CD14-positive monocyte (primary cell): ENCODE data around the gene ZNF385D. TPM values are rescaled to one million over a fixed set of nuclear protein-coding genes. Genes with fewer than 3 reads are reported as not detected.

Source experiments
- DNase-seq, 3 donors: peaks; one replicate each; pipeline ENCODE4 v3.0.0-alpha.2; 2011 to 2022
- H2AFZ ChIP-seq: 2 replicates; pipeline ENCODE4 v1.6.0; 2012; ENCODE audit warnings: mild to moderate bottlenecking, low read depth, low read length, inconsistent platforms; ENCODE audit not compliant: insufficient read depth, poor library complexity, severe bottlenecking
- H3K27ac ChIP-seq, 2 donors: 1 replicate in 1 of 2; 2 replicates in 1 of 2; pipeline ENCODE4 v1.5.1; 2012 to 2013; ENCODE audit warnings: low read length in 2 of 2, control low read depth in 1 of 2, inconsistent platforms in 1 of 2, low read depth in 1 of 2, mild to moderate bottlenecking in 1 of 2
- H3K27me3 ChIP-seq, 2 donors: one replicate each; pipeline versions ENCODE4 v1.6.0 to v1.6.1; 2011 to 2013; ENCODE audit warnings: low read length in 2 of 2; ENCODE audit not compliant: control insufficient read depth in 2 of 2, insufficient read depth in 2 of 2
- H3K36me3 ChIP-seq, 2 donors: replicated peaks in 1 of 2; 1 replicate in 1 of 2; 2 replicates in 1 of 2; pipeline versions ENCODE4 v1.5.1 to v1.6.1; 2012 to 2013; ENCODE audit warnings: low read length in 2 of 2, control low read depth in 1 of 2, inconsistent platforms in 1 of 2, mild to moderate bottlenecking in 1 of 2; ENCODE audit not compliant: insufficient read depth in 2 of 2, control insufficient read depth in 1 of 2
- H3K4me1 ChIP-seq, 2 donors: 1 replicate in 1 of 2; 2 replicates in 1 of 2; pipeline versions ENCODE4 v1.5.1 to v1.6.1; 2012 to 2013; ENCODE audit warnings: low read length in 2 of 2, control low read depth in 1 of 2, inconsistent platforms in 1 of 2, mild to moderate bottlenecking in 1 of 2, moderate library complexity in 1 of 2; ENCODE audit not compliant: insufficient read depth in 2 of 2, control insufficient read depth in 1 of 2
- H3K4me2 ChIP-seq: replicated peaks from 2 replicates; pipeline ENCODE3; 2012; ENCODE audit warnings: low read length, moderate library complexity, mild to moderate bottlenecking; ENCODE audit not compliant: poor library complexity, severe bottlenecking; ENCODE audit errors: extremely low read depth
- H3K4me3 ChIP-seq, 3 experiments: fragments of 200-600 bp in 1 of 3; sonication (generic) in 1 of 3; replicated peaks in 1 of 3; 1 replicate in 2 of 3; 2 replicates in 1 of 3; pipeline ENCODE4 v1.5.1; 2011 to 2013; ENCODE audit warnings: low read length in 3 of 3, mild to moderate bottlenecking in 3 of 3, control low read depth in 2 of 3, low read depth in 2 of 3, inconsistent platforms in 1 of 3, moderate library complexity in 1 of 3
- H3K79me2 ChIP-seq: 2 replicates; pipeline ENCODE4 v1.6.0; 2012; ENCODE audit warnings: mild to moderate bottlenecking, control low read depth, inconsistent platforms, low read length, moderate library complexity; ENCODE audit not compliant: insufficient read depth
- H3K9ac ChIP-seq: 2 replicates; pipeline ENCODE4 v1.6.0; 2017; ENCODE audit warnings: low read length, mild to moderate bottlenecking; ENCODE audit not compliant: insufficient read depth, poor library complexity, severe bottlenecking
- H3K9me3 ChIP-seq, 2 donors: replicated peaks in 1 of 2; 1 replicate in 1 of 2; 2 replicates in 1 of 2; pipeline versions ENCODE4 v1.5.1 to v1.6.1; 2012 to 2013; ENCODE audit warnings: low read length in 2 of 2, control low read depth in 1 of 2; ENCODE audit not compliant: control insufficient read depth in 1 of 2, insufficient read depth in 1 of 2
- H4K20me1 ChIP-seq: 2 replicates; pipeline ENCODE4 v1.6.0; 2012; ENCODE audit warnings: mild to moderate bottlenecking, low read length, control low read depth, moderate library complexity; ENCODE audit not compliant: insufficient read depth
- H3K27ac Mint-ChIP-seq, 7 donors: one replicate each; pipeline ENCODE4 v1.8.0; 2020; ENCODE audit warnings: mild to moderate bottlenecking in 7 of 7, mixed read lengths in 7 of 7, moderate library complexity in 6 of 7, inconsistent platforms in 2 of 7
- H3K27me3 Mint-ChIP-seq, 3 donors: one replicate each; pipeline ENCODE4 v1.8.0; 2021 to 2022; ENCODE audit warnings: low read depth in 3 of 3, mild to moderate bottlenecking in 3 of 3, mixed read lengths in 3 of 3, moderate library complexity in 3 of 3, inconsistent platforms in 1 of 3
- H3K36me3 Mint-ChIP-seq, 2 donors: one replicate each; pipeline ENCODE4 v1.8.0; 2020; ENCODE audit warnings: mixed read lengths in 2 of 2, inconsistent platforms in 1 of 2, mild to moderate bottlenecking in 1 of 2
- H3K4me1 Mint-ChIP-seq: one replicate; pipeline ENCODE4 v1.8.0; 2020; ENCODE audit warnings: mild to moderate bottlenecking, mixed read lengths
- H3K4me3 Mint-ChIP-seq, 2 donors: one replicate each; pipeline ENCODE4 v1.8.0; 2020; ENCODE audit warnings: mild to moderate bottlenecking in 2 of 2, mixed read lengths in 2 of 2, moderate library complexity in 1 of 2
- H3K9me3 Mint-ChIP-seq, 7 donors: one replicate each; pipeline ENCODE4 v1.8.0; 2020 to 2022; ENCODE audit warnings: mixed read lengths in 7 of 7, mild to moderate bottlenecking in 6 of 7, moderate library complexity in 6 of 7, inconsistent platforms in 2 of 7
- CTCF ChIP-seq: fragments of 200-600 bp; IDR thresholded peaks from one replicate; pipeline ENCODE4 v1.8.0; 2022; ENCODE audit warnings: antibody characterized with exemption, mild to moderate bottlenecking
- WGBS: methylation state at CpG from one replicate; pipeline ENCODE4 v1.1.5; 2013; ENCODE audit warnings: missing lambda C conversion rate; ENCODE audit not compliant: insufficient coverage; 5-methylcytosine and 5-hydroxymethylcytosine counted together
- intact Hi-C, 2 donors: fragments of 100-400 bp; cut with micrococcal nuclease; formaldehyde crosslinking; loops; one replicate each; pipeline versions ENCODE4 v1.15.0 to v1.15.1; 2023
- polyA plus RNA-seq, 3 donors: library from polyadenylated mRNA; depleted of rRNA in 1 of 3; unstranded in 2 of 3; stranded (reverse) in 1 of 3; fragments of 300-500 nt in 2 of 3; fragments of >200 nt in 1 of 3; fragmentation: Illumina TruSeq in 2 of 3; gene quantifications; 1 replicate in 2 of 3; 2 replicates in 1 of 3; pipeline ENCODE4 v1.2.3, GENCODE V29; 2012 to 2021

Gene ZNF385D
- polyA plus RNA-seq, 3 donors, result not detected

GRCh38 chr3:21531909-21532308, 219.1 kb downstream of the ZNF385D start:
- Histone ChIP-seq H3K4me2 (no peak overlapping the region), H3K27me3 (no peaks in the 10 kb centered on the region), H3K4me1 (peaks cover 8 to 23% of the 10 kb centered on the region in 2 donors), H3K27ac (no peak overlapping the region), H4K20me1 (no peaks in the 10 kb centered on the region), H3K79me2 (no peaks in the 10 kb centered on the region), H3K9ac (no peak overlapping the region), H2AFZ (no peak overlapping the region), H3K4me3 (no peak overlapping the region), H3K9me3 (no peaks in the 10 kb centered on the region), H3K36me3 (no peaks in the 10 kb centered on the region)
- no peak overlapping the region for H3K4me3 Mint-ChIP-seq
- H3K27me3 Mint-ChIP-seq, result peaks cover 0 to 2% (median 2%) of the 10 kb centered on the region in 3 donors
- intact Hi-C loops, result no loop called here
- TF ChIP-seq CTCF, result no peak
- WGBS, result no CpG with 5 or more reads among the region's 3 CpGs
- peaks cover 17% of the 10 kb centered on the region for H3K4me1 Mint-ChIP-seq
- H3K36me3 Mint-ChIP-seq, result no peaks in the 10 kb centered on the region
- H3K9me3 Mint-ChIP-seq, result peaks cover 0 to 7% (median 2%) of the 10 kb centered on the region in 7 donors
- DNase-seq, result no peak
- H3K27ac Mint-ChIP-seq, result no peak overlapping the region

- Histone ChIP-seq H3K79me2 (no peaks in the 10 kb centered on the region), H3K4me2 (no peak overlapping the region), H3K27me3 (no peaks in the 10 kb centered on the region), H3K9me3 (no peaks in the 10 kb centered on the region), H3K9ac (no peak overlapping the region), H4K20me1 (no peaks in the 10 kb centered on the region), H3K4me1 (peaks cover 8 to 22% of the 10 kb centered on the region in 2 donors), H3K4me3 (no peak overlapping the region), H2AFZ (no peak overlapping the region), H3K36me3 (no peaks in the 10 kb centered on the region), H3K27ac (no peak overlapping the region)
- intact Hi-C loops, result no loop called here
- TF ChIP-seq CTCF, result no peak
- Mint-ChIP-seq H3K27ac (no peak overlapping the region), H3K4me3 (no peak overlapping the region), H3K27me3 (peaks cover 0 to 3% (median 0%) of the 10 kb centered on the region in 3 donors), H3K9me3 (peaks cover 0 to 8% (median 0%) of the 10 kb centered on the region in 7 donors), H3K4me1 (peaks cover 17% of the 10 kb centered on the region), H3K36me3 (no peaks in the 10 kb centered on the region)
- 100% methylated on average over 1 of the region's 2 CpGs for WGBS
- no peak for DNase-seq
Measured at GRCh38 chr3:21528291-21528995, 222.6 kb downstream of the ZNF385D start.
